Activated CD4-positive, alpha-beta T cell treated with anti-CD3 and anti-CD28 coated beads, Interleukin-2, amount 10 ng/mL, durations not matched to agents 24 days and 14 days (primary cell): Measurements from ENCODE around the gene STRAP. TPM values are rescaled to one million over a fixed set of nuclear protein-coding genes. Genes with fewer than 3 reads are reported as not detected.

Experiments
- DNase-seq: peaks from one replicate; pipeline ENCODE4 v3.0.0; 2022
- H3K27ac Mint-ChIP-seq: one replicate; pipeline ENCODE4 v1.8.0; 2022; ENCODE audit warnings: mild to moderate bottlenecking, mixed read lengths
- H3K27me3 Mint-ChIP-seq: one replicate; pipeline ENCODE4 v1.8.0; 2022; ENCODE audit warnings: mixed read lengths
- H3K36me3 Mint-ChIP-seq: one replicate; pipeline ENCODE4 v1.8.0; 2022; ENCODE audit warnings: low read depth, mild to moderate bottlenecking, mixed read lengths
- H3K4me1 Mint-ChIP-seq: one replicate; pipeline ENCODE4 v1.8.0; 2021; ENCODE audit warnings: mixed read lengths
- H3K4me3 Mint-ChIP-seq: one replicate; pipeline ENCODE4 v1.8.0; 2022; ENCODE audit warnings: mild to moderate bottlenecking, moderate library complexity, mixed read lengths
- H3K9me3 Mint-ChIP-seq: one replicate; pipeline ENCODE4 v1.8.0; 2021; ENCODE audit warnings: mixed read lengths
- intact Hi-C: fragments of 100-400 bp; cut with micrococcal nuclease; formaldehyde crosslinking; loops from one replicate; pipeline ENCODE4 v1.15.1; 2023
- total RNA-seq: library from RNA; stranded (reverse); gene quantifications from 2 replicates; pipeline ENCODE4 v1.2.3, GENCODE V29; 2022

STRAP gene, protein sequence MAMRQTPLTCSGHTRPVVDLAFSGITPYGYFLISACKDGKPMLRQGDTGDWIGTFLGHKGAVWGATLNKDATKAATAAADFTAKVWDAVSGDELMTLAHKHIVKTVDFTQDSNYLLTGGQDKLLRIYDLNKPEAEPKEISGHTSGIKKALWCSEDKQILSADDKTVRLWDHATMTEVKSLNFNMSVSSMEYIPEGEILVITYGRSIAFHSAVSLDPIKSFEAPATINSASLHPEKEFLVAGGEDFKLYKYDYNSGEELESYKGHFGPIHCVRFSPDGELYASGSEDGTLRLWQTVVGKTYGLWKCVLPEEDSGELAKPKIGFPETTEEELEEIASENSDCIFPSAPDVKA
- 162 and 166 TPM in 2 replicates for total RNA-seq

DNA sequence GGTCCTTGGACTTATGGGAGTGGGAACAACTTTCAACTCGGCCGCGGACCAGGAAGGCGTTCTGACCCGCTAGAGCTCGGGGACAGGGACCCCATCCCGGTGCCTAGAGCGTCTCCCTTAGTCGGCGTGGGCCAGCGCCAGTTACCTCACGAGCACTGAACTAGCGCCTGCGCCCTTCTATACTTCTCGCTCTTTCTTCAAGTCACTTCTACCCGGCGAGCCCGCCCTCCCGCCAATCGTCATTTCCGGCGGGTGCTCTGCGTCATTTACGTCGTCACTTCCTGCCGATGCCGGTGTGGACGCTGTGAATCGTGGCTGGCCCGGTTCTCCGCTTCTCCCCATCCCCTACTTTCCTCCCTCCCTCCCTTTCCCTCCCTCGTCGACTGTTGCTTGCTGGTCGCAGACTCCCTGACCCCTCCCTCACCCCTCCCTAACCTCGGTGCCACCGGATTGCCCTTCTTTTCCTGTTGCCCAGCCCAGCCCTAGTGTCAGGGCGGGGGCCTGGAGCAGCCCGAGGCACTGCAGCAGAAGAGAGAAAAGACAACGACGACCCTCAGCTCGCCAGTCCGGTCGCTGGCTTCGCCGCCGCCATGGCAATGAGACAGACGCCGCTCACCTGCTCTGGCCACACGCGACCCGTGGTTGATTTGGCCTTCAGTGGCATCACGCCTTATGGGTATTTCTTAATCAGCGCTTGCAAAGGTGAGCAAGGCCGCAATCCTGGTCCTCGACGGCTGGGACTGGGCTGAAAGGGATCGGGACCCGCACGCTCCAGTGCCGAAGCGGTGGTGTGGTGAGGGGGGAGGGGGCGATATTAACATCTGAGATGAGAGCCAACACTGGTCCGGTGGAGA is at the start of gene STRAP:
TSS of gene STRAP (plus strand) at position 270 of the 854 bp plus-strand sequence. CDS start at position 591, 321 bp downstream.
- Mint-ChIP-seq H3K27me3 (peaks cover 3% of the 10 kb centered on the region), H3K36me3 (peaks cover 41% of the 10 kb centered on the region), H3K9me3 (peaks cover 7% of the 10 kb centered on the region), H3K27ac (peak within 1 kb of the TSS; percentile 94), H3K4me3 (peak within 1 kb of the TSS; percentile 97), H3K4me1 (peaks cover 39% of the 10 kb centered on the region)
- intact Hi-C loops: loop anchor here (1.0 to 10.0 kb wide), 8 partner anchors 17 to 1112 kb away; partner anchors contain the start of genes C12orf60, DERA, EPS8 and WBP11
- peak; percentile 99 for DNase-seq

DNA sequence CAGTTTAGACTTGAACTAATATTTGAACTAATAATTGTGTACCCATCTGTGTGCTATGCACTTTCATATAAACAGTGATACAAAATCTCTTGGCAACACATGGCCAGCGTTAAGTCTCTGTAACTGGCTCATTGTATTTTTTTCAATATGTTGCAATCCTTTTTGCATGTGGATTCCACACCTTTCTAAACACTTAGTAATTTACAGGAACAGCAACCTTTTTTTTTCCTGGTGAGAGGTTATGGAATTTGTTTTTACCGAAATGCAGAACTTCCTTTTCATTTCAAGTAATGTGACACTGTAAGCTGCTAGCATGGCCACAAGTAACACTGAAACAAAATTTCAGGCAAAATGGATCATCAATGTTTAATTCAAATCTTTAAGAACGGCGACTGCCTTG is 47.6 kb upstream of the STRAP start:
- DNase-seq: no peak
- intact Hi-C loops: no loop called here
- Mint-ChIP-seq H3K4me3 (no peak overlapping the region), H3K27me3 (peaks cover 25% of the 10 kb centered on the region), H3K9me3 (no peaks in the 10 kb centered on the region), H3K36me3 (no peaks in the 10 kb centered on the region), H3K27ac (no peak overlapping the region), H3K4me1 (no peaks in the 10 kb centered on the region)

DNA sequence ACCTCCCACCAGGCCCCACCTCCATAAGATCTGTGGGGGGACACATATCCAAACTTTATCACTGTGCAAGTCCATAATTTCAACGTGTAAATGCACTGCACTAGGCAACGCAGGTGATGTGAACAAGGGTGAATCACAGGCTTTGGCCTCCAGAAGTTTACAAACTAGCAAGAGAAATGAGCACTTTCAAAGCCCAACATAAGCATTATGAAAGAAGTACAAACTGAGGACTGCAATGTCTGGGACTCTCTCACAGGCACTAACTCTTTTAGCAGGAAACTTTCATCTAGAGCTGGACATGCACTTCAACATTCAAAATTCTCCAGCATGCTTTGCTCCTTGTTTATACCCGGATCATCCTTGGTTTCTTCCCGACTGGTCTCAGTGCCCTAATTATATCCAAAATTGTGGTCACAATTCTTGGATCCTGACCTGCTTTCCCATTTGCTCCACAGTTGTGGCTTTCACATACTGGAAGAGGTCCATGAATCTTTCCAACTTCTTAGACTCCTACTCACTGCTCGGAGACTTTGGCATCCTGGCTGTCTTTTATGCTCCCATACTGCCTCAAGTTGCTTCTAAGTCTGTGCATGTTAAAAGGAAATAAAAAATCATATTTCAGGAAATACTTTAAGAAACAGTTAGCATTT is 44.9 kb upstream of the STRAP start:
- no peaks in the 10 kb centered on the region for H3K36me3 Mint-ChIP-seq
- H3K4me3 Mint-ChIP-seq: no peak overlapping the region
- no peak for DNase-seq
- no peaks in the 10 kb centered on the region for H3K9me3 Mint-ChIP-seq
- peaks cover 24% of the 10 kb centered on the region for H3K27me3 Mint-ChIP-seq
- intact Hi-C loops: no loop called here
- no peak overlapping the region for H3K27ac Mint-ChIP-seq
- no peaks in the 10 kb centered on the region for H3K4me1 Mint-ChIP-seq

DNA sequence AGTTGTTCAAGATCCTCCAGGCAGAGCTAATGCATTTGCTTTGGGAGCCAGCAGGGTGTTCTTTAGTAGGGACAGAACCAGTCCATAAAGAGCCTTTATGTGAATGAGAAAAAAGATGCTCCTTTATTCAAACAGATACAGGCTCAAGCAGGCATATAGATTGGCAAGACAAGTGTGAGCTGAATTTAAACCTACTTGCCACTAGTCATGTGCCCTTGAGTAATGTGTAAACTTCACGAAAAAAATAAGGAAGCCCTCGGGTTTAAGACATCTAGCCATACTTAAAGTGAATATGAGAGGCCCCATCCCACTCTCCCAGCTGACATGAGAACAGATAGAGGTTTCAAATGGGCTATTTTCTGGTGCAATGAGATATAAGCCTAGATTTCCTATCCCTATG is 43.1 kb upstream of the STRAP start:
- H3K27me3 Mint-ChIP-seq: peaks cover 20% of the 10 kb centered on the region
- H3K4me3 Mint-ChIP-seq: no peak overlapping the region
- no peak for DNase-seq
- no peaks in the 10 kb centered on the region for H3K4me1 Mint-ChIP-seq
- intact Hi-C loops: no loop called here
- H3K9me3 Mint-ChIP-seq: no peaks in the 10 kb centered on the region
- H3K36me3 Mint-ChIP-seq: no peaks in the 10 kb centered on the region
- no peak overlapping the region for H3K27ac Mint-ChIP-seq

DNA sequence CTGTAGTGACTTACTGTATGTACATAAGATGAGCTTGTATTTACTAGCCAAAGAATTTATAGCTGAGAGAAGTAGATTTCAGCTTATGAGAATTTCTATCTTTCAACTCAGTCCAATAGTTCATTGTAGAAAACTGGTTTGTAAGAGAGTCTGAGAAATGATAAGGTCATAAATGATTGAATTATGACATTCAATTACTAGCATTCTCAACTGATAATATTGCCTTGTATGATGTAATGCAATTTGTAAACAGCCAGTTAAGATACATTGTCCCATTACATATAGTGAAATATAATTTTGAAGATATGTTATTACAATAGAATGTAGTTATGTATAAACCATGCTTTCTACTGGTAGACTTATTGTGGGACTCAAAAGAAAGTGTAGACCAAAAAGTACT is 42.5 kb upstream of the STRAP start:
- Mint-ChIP-seq H3K4me3 (no peak overlapping the region), H3K9me3 (no peaks in the 10 kb centered on the region), H3K4me1 (no peaks in the 10 kb centered on the region), H3K27ac (no peak overlapping the region), H3K36me3 (no peaks in the 10 kb centered on the region), H3K27me3 (peaks cover 25% of the 10 kb centered on the region)
- DNase-seq: no peak
- intact Hi-C loops: no loop called here

DNA sequence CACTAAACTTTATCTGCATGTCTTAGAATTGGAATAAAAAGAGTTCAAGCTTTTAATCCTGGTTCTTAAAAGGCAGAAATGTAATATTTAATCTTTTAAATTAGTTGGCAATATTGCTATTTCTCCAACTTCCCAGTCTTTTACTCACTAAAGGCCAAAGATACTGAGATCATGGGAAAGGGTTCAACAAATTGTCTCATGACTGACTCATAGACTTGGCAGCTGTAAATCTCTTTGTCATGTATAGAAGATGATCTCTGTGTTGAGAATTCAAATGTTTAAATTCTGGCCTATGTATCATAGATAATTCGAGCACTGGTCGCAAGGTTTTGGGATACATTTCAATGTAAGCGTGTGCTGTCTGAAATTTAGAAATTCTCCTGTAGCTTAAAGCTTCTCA is 40.1 kb upstream of the STRAP start:
- no peak for DNase-seq
- no peaks in the 10 kb centered on the region for H3K9me3 Mint-ChIP-seq
- H3K27me3 Mint-ChIP-seq: peaks cover 28% of the 10 kb centered on the region
- no peaks in the 10 kb centered on the region for H3K36me3 Mint-ChIP-seq
- no peak overlapping the region for H3K4me3 Mint-ChIP-seq
- intact Hi-C loops: no loop called here
- no peak overlapping the region for H3K27ac Mint-ChIP-seq
- H3K4me1 Mint-ChIP-seq: no peaks in the 10 kb centered on the region

DNA sequence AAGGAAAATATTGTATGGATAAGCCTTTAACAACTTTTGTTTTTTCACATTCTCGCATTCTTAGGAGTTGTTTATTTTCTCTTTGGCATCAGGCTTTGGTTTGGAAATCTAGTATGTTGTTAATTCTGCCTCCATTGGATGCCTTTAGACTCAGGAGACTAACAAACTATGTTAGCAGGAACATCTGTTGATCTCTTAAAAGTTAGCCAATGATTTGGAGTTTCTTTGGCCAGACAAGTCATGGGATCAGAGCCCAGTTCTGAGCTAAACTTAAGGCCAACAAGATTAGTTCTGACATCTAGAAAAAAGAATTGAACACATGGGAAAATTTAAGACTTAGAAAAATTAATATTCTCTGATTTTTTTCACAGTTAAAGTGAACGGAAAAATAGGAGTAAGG is 35.3 kb upstream of the STRAP start:
- H3K36me3 Mint-ChIP-seq: no peaks in the 10 kb centered on the region
- intact Hi-C loops: no loop called here
- H3K4me1 Mint-ChIP-seq: no peaks in the 10 kb centered on the region
- H3K27me3 Mint-ChIP-seq: peaks cover 8% of the 10 kb centered on the region
- DNase-seq: no peak
- no peak overlapping the region for H3K4me3 Mint-ChIP-seq
- no peak overlapping the region for H3K27ac Mint-ChIP-seq
- no peaks in the 10 kb centered on the region for H3K9me3 Mint-ChIP-seq

DNA sequence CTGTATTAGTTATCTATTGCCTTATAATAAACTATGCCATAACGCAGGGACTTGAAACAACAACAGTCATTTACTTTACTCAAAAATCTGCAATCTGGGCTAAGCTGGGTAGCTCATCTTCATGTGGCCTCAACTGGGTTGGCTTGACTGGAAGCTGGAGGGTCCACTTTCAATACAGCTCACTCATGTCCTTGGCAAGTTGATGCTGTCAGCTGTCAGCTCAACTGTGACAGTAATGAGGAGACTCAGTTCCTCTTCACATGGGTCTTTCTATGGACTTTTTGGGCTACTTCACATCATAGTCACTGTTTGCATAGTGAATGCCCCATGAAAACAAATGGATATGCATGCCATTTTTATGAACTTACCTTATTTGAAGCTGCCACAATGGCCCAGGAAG is 33.6 kb upstream of the STRAP start:
- H3K4me3 Mint-ChIP-seq: no peak overlapping the region
- no peak for DNase-seq
- no peaks in the 10 kb centered on the region for H3K36me3 Mint-ChIP-seq
- H3K9me3 Mint-ChIP-seq: no peaks in the 10 kb centered on the region
- H3K27me3 Mint-ChIP-seq: peaks cover 11% of the 10 kb centered on the region
- no peaks in the 10 kb centered on the region for H3K4me1 Mint-ChIP-seq
- intact Hi-C loops: no loop called here
- H3K27ac Mint-ChIP-seq: no peak overlapping the region

DNA sequence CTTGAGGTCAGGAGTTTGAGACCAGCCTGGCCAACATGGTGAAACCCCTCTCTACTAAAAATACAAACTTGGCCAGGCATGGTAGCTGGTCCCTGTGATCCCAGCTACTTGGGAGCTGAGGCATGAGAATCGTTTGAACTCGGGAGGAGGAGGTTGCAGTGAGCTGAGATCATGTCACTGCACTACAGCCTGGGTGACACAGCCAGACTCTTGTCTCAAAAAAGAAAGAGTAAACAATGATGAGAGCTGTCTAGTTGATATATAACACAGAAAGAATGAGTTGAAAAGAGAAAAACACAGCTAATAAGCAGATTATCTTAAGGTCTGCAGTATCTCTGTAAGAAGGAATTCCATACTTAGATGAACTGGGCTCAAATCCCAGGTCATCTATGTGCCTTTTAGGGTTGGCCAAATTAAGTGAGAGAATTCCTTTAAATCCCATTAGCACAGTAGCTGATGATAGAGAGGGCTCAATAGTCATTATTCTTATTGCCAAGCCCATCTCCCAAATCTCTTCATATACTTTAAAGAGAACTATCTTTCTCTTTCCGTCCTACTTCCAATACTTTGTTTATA is 31.1 kb upstream of the STRAP start:
- DNase-seq: no peak
- no peaks in the 10 kb centered on the region for H3K36me3 Mint-ChIP-seq
- H3K27ac Mint-ChIP-seq: no peak overlapping the region
- H3K4me1 Mint-ChIP-seq: no peaks in the 10 kb centered on the region
- no peaks in the 10 kb centered on the region for H3K9me3 Mint-ChIP-seq
- H3K4me3 Mint-ChIP-seq: no peak overlapping the region
- H3K27me3 Mint-ChIP-seq: peaks cover 2% of the 10 kb centered on the region
- intact Hi-C loops: no loop called here

DNA sequence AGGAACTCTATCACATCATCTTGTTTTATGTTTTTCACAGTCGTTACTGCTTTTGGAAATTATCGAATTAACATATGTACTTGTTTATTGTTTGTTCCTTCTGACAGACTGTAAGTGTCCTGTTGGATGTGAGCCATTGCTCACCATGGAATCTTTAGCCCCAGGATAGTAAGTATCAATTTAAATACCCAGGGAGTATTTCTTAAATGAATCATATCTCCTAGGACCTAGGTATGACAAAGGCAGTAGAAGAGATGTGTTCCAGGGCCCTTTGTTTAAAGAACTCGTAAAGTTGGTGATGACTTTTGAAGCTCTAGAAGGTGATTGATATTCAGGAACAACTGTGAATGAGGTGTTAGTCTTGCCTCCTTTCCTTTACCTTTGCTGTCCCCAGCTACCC is 30.3 kb upstream of the STRAP start:
- no peak overlapping the region for H3K4me3 Mint-ChIP-seq
- H3K36me3 Mint-ChIP-seq: no peaks in the 10 kb centered on the region
- no peak overlapping the region for H3K27ac Mint-ChIP-seq
- intact Hi-C loops: no loop called here
- peaks cover 2% of the 10 kb centered on the region for H3K27me3 Mint-ChIP-seq
- no peaks in the 10 kb centered on the region for H3K4me1 Mint-ChIP-seq
- H3K9me3 Mint-ChIP-seq: no peaks in the 10 kb centered on the region
- no peak for DNase-seq

DNA sequence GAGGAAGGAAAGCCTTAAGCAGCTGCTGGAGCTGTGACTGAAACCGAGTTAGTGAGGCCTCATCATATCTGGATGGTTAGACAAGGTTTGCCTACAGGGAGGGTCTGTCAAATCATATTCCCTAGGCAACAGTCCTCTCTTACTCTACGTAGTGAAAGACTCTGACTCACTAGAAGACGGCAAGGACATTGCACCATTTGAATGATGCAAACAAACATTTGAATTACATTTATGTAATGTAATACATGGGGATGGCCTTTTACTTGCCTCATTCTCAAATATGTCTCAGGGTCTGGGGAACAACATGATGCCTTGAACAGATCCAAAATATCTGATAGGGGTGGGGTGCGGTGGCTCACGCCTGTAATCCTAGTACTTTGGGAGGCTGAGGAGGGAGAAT is 29.8 kb upstream of the STRAP start:
- Mint-ChIP-seq H3K4me1 (no peaks in the 10 kb centered on the region), H3K4me3 (no peak overlapping the region), H3K27ac (no peak overlapping the region), H3K9me3 (no peaks in the 10 kb centered on the region), H3K36me3 (no peaks in the 10 kb centered on the region), H3K27me3 (peaks cover 2% of the 10 kb centered on the region)
- no peak for DNase-seq
- intact Hi-C loops: no loop called here

DNA sequence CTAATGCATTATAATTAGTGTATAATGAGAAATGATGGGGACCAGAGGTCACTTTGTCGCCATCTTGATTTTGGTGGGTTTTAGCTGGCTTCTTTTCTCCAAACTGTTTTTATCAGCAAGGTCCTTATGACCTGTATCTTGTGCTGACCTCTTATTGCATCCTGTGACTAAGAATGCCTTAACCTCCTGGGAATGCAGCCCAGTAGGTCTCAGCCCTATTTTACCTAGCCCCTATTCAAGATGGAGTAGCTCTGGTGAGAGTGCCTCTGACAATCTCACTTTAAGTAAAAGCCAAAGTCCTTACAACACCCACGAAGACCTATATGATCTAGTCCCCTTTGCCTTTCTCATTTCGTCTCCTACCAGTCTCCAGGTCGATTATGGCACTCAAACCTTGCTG is 28.3 kb upstream of the STRAP start:
- no peaks in the 10 kb centered on the region for H3K4me1 Mint-ChIP-seq
- intact Hi-C loops: no loop called here
- H3K27ac Mint-ChIP-seq: no peak overlapping the region
- H3K36me3 Mint-ChIP-seq: no peaks in the 10 kb centered on the region
- DNase-seq: no peak
- H3K9me3 Mint-ChIP-seq: no peaks in the 10 kb centered on the region
- no peak overlapping the region for H3K4me3 Mint-ChIP-seq
- peaks cover 14% of the 10 kb centered on the region for H3K27me3 Mint-ChIP-seq

DNA sequence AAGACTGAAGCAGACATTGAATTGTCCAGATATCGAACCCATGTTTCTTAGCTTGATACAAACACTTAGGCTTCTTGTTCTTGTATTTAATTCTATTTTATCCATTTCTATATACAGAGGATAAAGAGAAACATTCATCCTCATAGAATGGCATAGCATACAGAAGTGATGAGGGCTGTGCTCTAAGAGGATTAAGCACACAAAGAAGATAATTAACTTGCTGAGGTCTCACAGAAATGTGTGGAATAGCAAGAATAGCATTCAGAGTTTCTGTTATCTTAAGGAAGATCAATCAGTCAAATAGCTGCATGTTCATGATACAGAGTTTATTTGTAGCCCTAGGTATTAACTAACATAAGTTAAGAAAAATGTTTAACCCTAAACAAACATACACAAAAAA is 27.3 kb upstream of the STRAP start:
- no peak for DNase-seq
- H3K9me3 Mint-ChIP-seq: no peaks in the 10 kb centered on the region
- no peaks in the 10 kb centered on the region for H3K36me3 Mint-ChIP-seq
- H3K27ac Mint-ChIP-seq: no peak overlapping the region
- H3K4me3 Mint-ChIP-seq: no peak overlapping the region
- no peaks in the 10 kb centered on the region for H3K4me1 Mint-ChIP-seq
- peaks cover 19% of the 10 kb centered on the region for H3K27me3 Mint-ChIP-seq
- intact Hi-C loops: loop anchor here (5.0 kb wide), 3 partner anchors 68 to 578 kb away; partner anchors contain the start of gene EPS8
